Fibroblast of villous mesenchyme (primary cell): ENCODE measurements around the gene GCM1. TPM values are rescaled to one million over a fixed set of nuclear protein-coding genes. Genes with fewer than 3 reads are reported as not detected.
"Not testable (repeated sequence)": the region's sequence is repeated elsewhere in the genome, so short reads cannot be mapped to it uniquely, and the experiment has no call there.

Experiments
- DNase-seq: peaks from one replicate; pipeline ENCODE4 v3.0.0-alpha.2; 2010; ENCODE audit warnings: low read depth
- H3K4me3 ChIP-seq: 2 replicates; pipeline ENCODE4 v1.5.1; 2011; ENCODE audit warnings: low read depth, mild to moderate bottlenecking, low read length
- CTCF ChIP-seq: IDR thresholded peaks from 2 replicates; pipeline ENCODE4 v1.5.1; 2012; ENCODE audit warnings: low read depth, mild to moderate bottlenecking, low read length; ENCODE audit not compliant: insufficient read depth
- total RNA-seq: library from RNA; depleted of rRNA; stranded (reverse); fragments of >200 nt; gene quantifications from 2 replicates; pipeline ENCODE4 v1.2.3, GENCODE V29; 2012

The GCM1 gene
- total RNA-seq, 1 donor = not detected

GRCh38 chr6:53168516-53169267, 20.1 kb upstream of the GCM1 start:
- DNase-seq = no peak

GRCh38 chr6:53165293-53165692, 16.7 kb upstream of the GCM1 start:
- no peak for DNase-seq
- no peak overlapping the region for H3K4me3 ChIP-seq
- no peak for TF ChIP-seq CTCF

More at GRCh38 chr6:53168516-53169267, 20.1 kb upstream of the GCM1 start:
- TF ChIP-seq CTCF = no peak
- no peak overlapping the region for H3K4me3 ChIP-seq

GRCh38 chr6:53162606-53163005, 14.0 kb upstream of the GCM1 start:
- TF ChIP-seq CTCF = no peak
- DNase-seq = no peak
- H3K4me3 ChIP-seq = no peak overlapping the region

GRCh38 chr6:53161481-53162009, 12.9 kb upstream of the GCM1 start:
- DNase-seq = peak; percentile 34
- no peak overlapping the region for H3K4me3 ChIP-seq
- no peak for TF ChIP-seq CTCF

GRCh38 chr6:53159558-53159957, 10.9 kb upstream of the GCM1 start:
- H3K4me3 ChIP-seq = no peak overlapping the region
- no peak for TF ChIP-seq CTCF
- peak; percentile 17 for DNase-seq

- DNase-seq, H3K4me3 ChIP-seq: not testable (repeated sequence)
Measured at GRCh38 chr6:53158076-53158475, 9.4 kb upstream of the GCM1 start.

GRCh38 chr6:53155279-53155678, 6.6 kb upstream of the GCM1 start:
- DNase-seq, H3K4me3 ChIP-seq: not testable (repeated sequence)

- H3K4me3 ChIP-seq = no peak overlapping the region
- DNase-seq = no peak
- no peak for TF ChIP-seq CTCF
Measured at GRCh38 chr6:53154794-53155193, 6.2 kb upstream of the GCM1 start.
